ACC112 (cell line): ENCODE measurements around the gene QPRT.
"Not testable (repeated sequence)": the region's sequence is repeated elsewhere in the genome, so short reads cannot be mapped to it uniquely, and the experiment has no call there.

Experiments used
- H2AFZ ChIP-seq: fragments of 200-600 bp; sonication (generic); one replicate; pipeline ENCODE4 v1.6.0; 2017; ENCODE audit warnings: antibody characterized with exemption, low read length; ENCODE audit not compliant: unreplicated experiment
- H3K27ac ChIP-seq: fragments of 200-600 bp; sonication (generic); 2 replicates; pipeline ENCODE4 v1.5.1; 2014; ENCODE audit warnings: low read depth, mild to moderate bottlenecking, antibody characterized with exemption, low read length, moderate library complexity
- H3K27me3 ChIP-seq: fragments of 200-600 bp; sonication (generic); 2 replicates; pipeline ENCODE4 v1.6.1; 2014; ENCODE audit warnings: mild to moderate bottlenecking, antibody characterized with exemption, low read length, moderate library complexity, mixed read lengths; ENCODE audit not compliant: insufficient read depth
- H3K36me3 ChIP-seq: fragments of 200-600 bp; sonication (generic); 2 replicates; pipeline ENCODE4 v1.6.1; 2016; ENCODE audit warnings: mild to moderate bottlenecking, antibody characterized with exemption, low read length, moderate library complexity, mixed read lengths; ENCODE audit not compliant: insufficient read depth
- H3K4me1 ChIP-seq: fragments of 200-600 bp; sonication (generic); one replicate; pipeline ENCODE4 v1.6.1; 2016; ENCODE audit warnings: low read length, mixed read lengths; ENCODE audit not compliant: insufficient read depth, unreplicated experiment, control insufficient read depth
- H3K4me3 ChIP-seq: fragments of 200-600 bp; sonication (generic); 2 replicates; pipeline ENCODE4 v1.5.1; 2014; ENCODE audit warnings: mild to moderate bottlenecking, low read depth, low read length
- H3K79me2 ChIP-seq: fragments of 200-600 bp; sonication (generic); one replicate; pipeline ENCODE4 v1.6.0; 2016; ENCODE audit warnings: low read length; ENCODE audit not compliant: control insufficient read depth, unreplicated experiment, insufficient read depth

The QPRT gene

DNA sequence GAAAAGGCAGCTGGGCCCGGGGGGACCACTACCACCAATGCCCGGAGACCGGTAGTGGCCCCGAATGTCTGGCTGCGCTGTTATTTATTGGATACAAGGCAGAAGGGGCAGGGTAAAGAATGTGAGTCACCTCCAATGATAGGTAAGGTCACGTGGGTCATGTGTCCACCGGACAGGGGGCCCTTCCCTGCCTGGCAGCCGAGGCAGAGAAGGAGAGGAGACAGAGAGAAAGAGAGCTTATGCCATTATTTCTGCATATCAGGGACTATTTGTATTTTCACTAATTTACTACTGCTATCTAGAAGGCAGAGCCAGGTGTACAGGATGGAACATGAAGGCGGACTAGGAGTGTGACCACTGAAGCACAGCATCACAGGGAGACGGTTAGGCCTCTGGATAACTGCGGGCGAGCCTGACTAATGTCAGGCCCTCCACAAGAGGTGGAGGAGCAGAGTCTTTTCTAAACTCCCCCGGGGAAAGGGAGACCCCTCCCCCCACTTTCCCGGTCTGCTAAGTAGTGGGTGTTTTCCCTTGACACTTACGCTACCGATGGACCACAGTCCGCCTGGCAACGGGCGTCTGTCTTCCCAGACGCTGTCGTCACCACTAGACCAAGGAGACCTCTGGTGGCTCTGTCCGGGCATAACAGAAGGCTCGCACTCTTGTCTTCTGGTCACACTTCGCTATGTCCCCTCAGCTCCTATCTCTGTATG, 42.3 kb downstream of the QPRT start:
- not testable (repeated sequence) for H3K4me3 ChIP-seq, H3K4me1 ChIP-seq, H3K27ac ChIP-seq, H3K27me3 ChIP-seq, H3K79me2 ChIP-seq, H3K36me3 ChIP-seq
- H2AFZ ChIP-seq: peak overlapping the region; percentile 25

DNA sequence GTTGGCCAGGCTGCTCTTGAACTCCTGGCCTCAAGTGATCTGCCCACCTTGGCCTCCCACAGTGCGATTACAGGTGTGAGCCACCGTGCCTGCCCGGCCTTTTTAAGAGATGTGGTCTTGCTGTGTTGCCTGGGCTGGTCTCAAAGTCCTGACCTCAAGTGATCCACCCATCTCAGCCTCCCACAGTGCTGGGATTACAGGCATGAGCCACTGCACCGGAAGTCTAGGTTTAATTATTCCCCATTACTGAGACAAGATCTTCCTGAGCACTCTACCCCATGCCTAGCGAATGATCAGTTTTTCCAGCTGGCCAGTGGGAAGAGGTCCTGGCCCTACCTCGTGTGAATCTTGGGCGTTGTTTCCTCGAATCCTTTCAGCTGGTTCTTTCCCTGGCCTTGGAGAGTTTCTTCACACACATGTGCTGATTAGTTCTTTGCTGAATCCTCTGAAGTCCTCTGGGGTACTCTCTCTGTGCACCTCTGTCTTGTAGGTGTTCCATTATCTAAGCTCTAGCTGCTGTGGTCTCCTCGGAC, 47.9 kb downstream of the QPRT start:
- Histone ChIP-seq H2AFZ (no peak overlapping the region), H3K27ac (no peak overlapping the region), H3K4me1 (no peaks in the 10 kb centered on the region), H3K27me3 (no peaks in the 10 kb centered on the region), H3K4me3 (no peak overlapping the region), H3K36me3 (no peaks in the 10 kb centered on the region), H3K79me2 (no peaks in the 10 kb centered on the region)

DNA sequence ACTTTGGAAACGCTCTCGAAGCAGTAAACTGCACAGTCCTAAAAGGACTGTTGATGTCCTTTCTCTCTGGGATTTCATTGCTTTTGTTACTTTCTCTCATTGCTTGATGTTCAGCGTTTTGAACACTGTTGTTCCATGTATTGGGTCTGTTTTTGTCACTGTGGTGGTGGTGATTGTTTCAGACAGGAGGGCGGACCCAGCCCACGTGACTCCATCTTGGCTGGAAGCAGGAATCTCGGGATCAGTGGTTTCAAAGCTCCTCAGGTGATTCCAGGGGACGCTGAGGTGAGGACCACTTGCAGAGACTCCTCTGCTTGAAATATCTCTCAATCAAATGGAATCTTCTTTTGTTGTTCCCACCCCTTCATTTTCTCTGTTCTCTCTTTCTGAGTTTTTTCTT, 48.5 kb downstream of the QPRT start:
- H3K4me1 ChIP-seq: no peaks in the 10 kb centered on the region

DNA sequence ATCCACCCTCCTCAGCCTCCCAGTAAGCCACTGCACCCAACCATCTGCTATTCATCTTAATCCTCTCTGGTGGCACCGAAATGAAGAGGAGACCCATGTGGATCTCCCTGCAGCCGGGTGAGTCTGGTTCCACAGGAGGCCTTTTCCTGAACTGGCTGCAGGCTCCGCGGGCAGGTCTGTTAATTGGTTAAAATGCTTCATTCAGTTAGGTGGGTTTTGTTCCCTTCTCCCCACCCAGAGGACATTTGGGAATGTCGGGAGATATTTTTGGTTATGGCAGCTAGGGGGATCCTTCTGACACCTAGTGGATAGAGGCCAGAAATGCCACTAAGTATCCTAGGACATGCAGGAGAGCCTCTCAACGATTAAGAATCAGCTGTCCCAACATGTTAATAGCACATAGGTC, 50.1 kb downstream of the QPRT start:
- H3K4me1 ChIP-seq: no peaks in the 10 kb centered on the region
- no peaks in the 10 kb centered on the region for H3K36me3 ChIP-seq
- H2AFZ ChIP-seq: peak overlapping the region; percentile 96
- H3K27me3 ChIP-seq: no peaks in the 10 kb centered on the region
- no peaks in the 10 kb centered on the region for H3K79me2 ChIP-seq
- no peak overlapping the region for H3K27ac ChIP-seq
- H3K4me3 ChIP-seq: peak overlapping the region; percentile 61

More for the DNA sequence above, 48.5 kb downstream of the QPRT start:
- H3K36me3 ChIP-seq: no peaks in the 10 kb centered on the region
- no peaks in the 10 kb centered on the region for H3K27me3 ChIP-seq
- no peak overlapping the region for H2AFZ ChIP-seq
- no peaks in the 10 kb centered on the region for H3K79me2 ChIP-seq
- H3K27ac ChIP-seq: no peak overlapping the region
- H3K4me3 ChIP-seq: no peak overlapping the region

DNA sequence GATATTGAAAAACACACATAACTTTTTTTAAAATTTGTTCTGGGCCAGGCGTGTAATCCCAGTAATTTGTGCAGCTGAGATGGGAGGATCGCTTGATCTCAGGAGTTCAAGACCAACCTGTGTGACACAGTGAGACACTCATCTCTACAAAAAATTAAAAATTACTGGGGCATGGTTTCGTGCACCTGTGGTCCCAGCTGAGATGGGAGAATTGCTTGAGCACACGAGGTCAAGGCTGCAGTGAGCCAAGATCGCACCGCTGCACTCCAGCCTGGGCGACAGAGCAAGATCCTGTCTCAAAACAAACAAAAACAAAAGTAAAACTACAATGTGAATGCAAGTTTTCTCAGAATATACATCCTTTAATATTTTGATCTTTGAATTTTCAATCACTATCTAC, 51.7 kb downstream of the QPRT start:
- Histone ChIP-seq H3K27me3 (peaks cover 4% of the 10 kb centered on the region; the same call in 1 of the 2 replicates), H3K27ac (no peak overlapping the region), H3K79me2 (no peaks in the 10 kb centered on the region), H3K4me1 (no peaks in the 10 kb centered on the region), H2AFZ (no peak overlapping the region), H3K36me3 (no peaks in the 10 kb centered on the region), H3K4me3 (no peak overlapping the region)

DNA sequence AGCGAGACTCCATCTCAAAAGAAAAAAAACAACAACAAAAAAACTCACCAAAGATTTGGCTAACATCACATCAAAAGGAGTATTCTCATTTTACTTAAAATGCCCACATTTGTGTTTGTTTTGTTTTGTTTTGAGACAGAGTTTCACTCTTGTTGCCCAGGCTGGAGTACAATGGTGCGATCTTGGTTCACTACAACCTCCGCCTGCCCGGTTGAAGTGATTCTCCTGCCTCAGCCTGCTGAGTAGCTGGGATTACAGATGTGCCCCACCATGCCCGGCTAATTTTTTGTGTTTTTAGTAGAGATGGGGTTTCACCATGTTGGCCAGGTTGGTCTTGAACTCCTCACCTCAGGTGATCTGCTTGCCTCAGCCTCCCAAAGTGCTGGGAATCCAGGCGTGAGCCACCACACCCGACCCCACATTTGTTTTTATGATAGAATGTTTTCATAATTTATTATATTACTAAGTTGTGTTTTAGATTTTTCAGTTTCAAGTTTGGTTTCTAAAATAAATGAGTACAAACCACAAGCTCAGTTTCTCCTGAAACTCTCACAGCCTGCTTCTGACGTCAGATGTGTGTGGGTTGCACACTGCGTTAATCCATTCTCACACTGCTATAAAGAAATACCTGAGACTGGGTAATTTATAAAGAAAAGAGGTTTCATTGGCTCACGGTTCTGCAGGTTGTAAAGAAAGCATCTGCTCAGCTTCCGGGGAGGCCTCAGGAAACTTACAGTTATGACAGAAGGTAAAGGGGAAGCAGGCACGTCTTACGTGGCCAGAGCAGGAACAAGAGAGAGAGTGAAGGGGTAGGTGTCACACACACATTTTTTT, 53.0 kb downstream of the QPRT start:
- H3K36me3 ChIP-seq, H3K79me2 ChIP-seq, H3K27me3 ChIP-seq, H3K4me3 ChIP-seq, H3K27ac ChIP-seq, H3K4me1 ChIP-seq, H2AFZ ChIP-seq: not testable (repeated sequence)

DNA sequence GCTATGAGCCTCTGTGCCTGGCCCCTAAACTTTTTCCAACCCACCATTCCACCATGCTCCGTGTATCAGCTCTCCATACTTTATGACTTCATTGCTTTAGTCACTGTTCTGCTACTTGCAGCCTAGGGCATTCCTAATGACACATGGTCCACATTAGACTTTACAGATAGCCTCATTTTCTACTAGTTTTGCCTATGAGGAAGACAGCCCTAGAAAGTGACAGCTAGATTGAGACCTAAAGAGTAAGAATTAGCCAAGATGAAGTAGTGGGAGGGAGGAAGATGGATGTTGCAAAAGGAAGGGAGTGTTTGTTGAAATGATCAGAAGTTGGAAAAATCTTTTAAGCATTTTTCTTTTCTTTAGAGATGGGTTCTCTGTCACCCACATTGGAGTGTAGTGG, 55.8 kb downstream of the QPRT start:
- Histone ChIP-seq H2AFZ (no peak overlapping the region), H3K36me3 (no peaks in the 10 kb centered on the region), H3K79me2 (no peaks in the 10 kb centered on the region), H3K4me1 (no peaks in the 10 kb centered on the region), H3K27me3 (peaks cover 4% of the 10 kb centered on the region; the same call in 1 of the 2 replicates), H3K27ac (no peak overlapping the region), H3K4me3 (no peak overlapping the region)

DNA sequence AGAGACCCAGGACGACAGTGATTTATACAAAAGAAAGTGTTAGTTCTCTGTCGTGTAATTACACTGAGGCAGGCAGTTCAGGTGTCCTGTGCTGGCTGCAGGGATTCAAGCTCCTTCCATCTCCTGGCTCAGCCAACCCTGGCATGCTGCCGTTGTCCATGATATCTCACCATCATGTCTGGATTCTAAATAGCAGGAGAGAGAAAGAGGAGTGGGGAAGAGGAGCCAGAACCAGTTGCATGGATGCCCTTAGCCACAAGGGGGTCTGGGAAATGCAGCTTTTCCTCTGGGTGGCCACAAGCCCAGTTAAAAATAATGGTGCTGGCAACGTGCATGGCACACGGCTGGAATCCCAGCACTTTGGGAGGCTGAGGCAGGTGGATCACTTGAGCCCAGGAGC, 57.1 kb downstream of the QPRT start:
- Histone ChIP-seq H3K27me3 (peaks cover 9% of the 10 kb centered on the region), H2AFZ (no peak overlapping the region), H3K4me3 (no peak overlapping the region), H3K79me2 (no peaks in the 10 kb centered on the region), H3K36me3 (no peaks in the 10 kb centered on the region), H3K4me1 (no peaks in the 10 kb centered on the region), H3K27ac (no peak overlapping the region)

DNA sequence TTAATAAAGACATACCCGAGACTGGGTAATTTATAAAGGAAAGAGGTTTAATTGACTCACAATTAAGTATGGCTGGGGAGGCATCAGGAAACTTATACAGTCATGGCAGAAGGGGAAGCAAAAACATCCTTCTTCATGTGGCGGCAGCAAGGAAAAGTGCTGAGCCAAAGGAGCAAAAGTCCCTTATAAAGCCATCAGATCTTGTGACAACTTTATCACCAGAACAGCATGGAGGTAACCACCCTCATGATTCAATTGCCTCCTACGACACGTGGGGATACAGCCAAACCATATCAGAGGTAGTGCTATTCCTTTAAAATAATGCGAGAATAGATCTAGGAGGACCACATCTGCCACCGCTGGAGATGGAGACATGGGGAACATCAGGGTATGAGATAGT, 57.8 kb downstream of the QPRT start:
- H3K36me3 ChIP-seq: no peaks in the 10 kb centered on the region

DNA sequence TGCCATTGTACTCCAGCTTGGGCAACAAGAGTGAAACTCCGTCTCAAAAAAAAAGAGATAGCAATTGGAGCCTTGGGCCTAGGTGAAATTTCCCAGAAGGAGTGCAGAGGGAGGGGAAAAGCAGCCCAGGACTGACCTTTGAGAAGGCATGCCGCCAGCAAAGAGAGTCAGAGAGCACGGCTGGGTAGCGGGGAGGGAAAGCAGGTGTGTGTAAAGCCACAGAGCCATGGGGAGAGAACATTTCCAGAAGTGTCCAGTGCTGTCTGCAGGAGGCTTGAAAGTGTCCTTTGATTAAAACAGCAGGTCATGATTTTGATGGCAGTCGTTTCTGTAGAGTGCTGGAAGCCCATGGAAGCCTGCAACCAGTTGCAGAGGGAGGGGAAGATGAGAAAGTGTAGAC, 58.7 kb downstream of the QPRT start:
- H2AFZ ChIP-seq: no peak overlapping the region
- no peak overlapping the region for H3K27ac ChIP-seq
- no peak overlapping the region for H3K4me3 ChIP-seq
- H3K36me3 ChIP-seq: no peaks in the 10 kb centered on the region
- no peaks in the 10 kb centered on the region for H3K4me1 ChIP-seq
- H3K79me2 ChIP-seq: no peaks in the 10 kb centered on the region
- H3K27me3 ChIP-seq: peaks cover 13% of the 10 kb centered on the region

More for the DNA sequence above, 57.8 kb downstream of the QPRT start:
- no peaks in the 10 kb centered on the region for H3K4me1 ChIP-seq
- no peaks in the 10 kb centered on the region for H3K79me2 ChIP-seq
- no peak overlapping the region for H2AFZ ChIP-seq
- no peak overlapping the region for H3K4me3 ChIP-seq
- H3K27me3 ChIP-seq: peaks cover 12% of the 10 kb centered on the region
- H3K27ac ChIP-seq: no peak overlapping the region

DNA sequence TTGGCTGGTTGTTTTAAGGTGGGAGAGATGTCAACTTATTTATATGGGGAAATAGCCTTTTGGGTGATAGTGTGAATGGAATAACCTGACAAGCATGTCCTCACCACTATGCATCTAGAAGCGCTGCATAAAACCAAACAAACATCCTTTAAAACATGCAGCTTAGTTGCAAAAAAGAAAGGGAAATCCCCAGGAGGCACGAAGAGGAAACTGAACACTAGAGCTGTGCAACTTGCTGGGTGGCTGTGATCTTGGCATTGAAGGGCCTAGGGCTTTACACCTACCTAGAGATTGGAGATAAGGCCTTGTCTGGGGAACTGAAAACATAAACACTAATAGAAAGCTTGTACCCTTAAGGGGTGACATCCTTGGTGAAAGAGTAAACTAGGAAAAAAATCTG, 59.5 kb downstream of the QPRT start:
- Histone ChIP-seq H3K27ac (no peak overlapping the region), H3K4me1 (no peaks in the 10 kb centered on the region), H3K27me3 (peaks cover 16% of the 10 kb centered on the region), H3K79me2 (no peaks in the 10 kb centered on the region), H2AFZ (no peak overlapping the region), H3K36me3 (no peaks in the 10 kb centered on the region), H3K4me3 (no peak overlapping the region)
